Measurements from ENCODE around the gene VEGFD.
"Not testable (repeated sequence)": the region's sequence is repeated elsewhere in the genome, so short reads cannot be mapped to it uniquely, and the experiment has no call there.

VEGFD gene

GRCh38 chrX:15358533-15358932, 25.7 kb downstream of the VEGFD start:
- no peak for DNase-seq

GRCh38 chrX:15356444-15356843, 27.8 kb downstream of the VEGFD start:
- peak; percentile 51 for DNase-seq

GRCh38 chrX:15350329-15350996, 33.8 kb downstream of the VEGFD start:
- DNase-seq: no peak

GRCh38 chrX:15349046-15349445, 35.2 kb downstream of the VEGFD start:
- DNase-seq: peak; percentile 67

- no peak for DNase-seq
These were observed 38.2 kb downstream of the VEGFD start for GRCh38 chrX:15345976-15346375.

- DNase-seq: no peak
These were observed 40.1 kb downstream of the VEGFD start for GRCh38 chrX:15344106-15344505.

GRCh38 chrX:15343075-15343476, 41.1 kb downstream of the VEGFD start:
- DNase-seq: no peak

- no peak for DNase-seq
These were observed 43.3 kb downstream of the VEGFD start for GRCh38 chrX:15340867-15341266.

GRCh38 chrX:15336023-15336413, 48.2 kb downstream of the VEGFD start:
- peak; percentile 84 for DNase-seq

- peak; percentile 96 for DNase-seq
These were observed 48.8 kb downstream of the VEGFD start, which contains the start of gene PIGA for GRCh38 chrX:15335135-15336022. TSS of gene PIGA (minus strand) at chrX:15335523. CDS start at chrX:15331930, 3,593 bp downstream.

- peak; percentile 55 for DNase-seq
These were observed 49.7 kb downstream of the VEGFD start for GRCh38 chrX:15334561-15334960.

- DNase-seq: no peak
These were observed 55.4 kb downstream of the VEGFD start for GRCh38 chrX:15328821-15329220.

- no peak for DNase-seq
These were observed 56.1 kb downstream of the VEGFD start for GRCh38 chrX:15328131-15328530.

- no peak for DNase-seq
These were observed 61.7 kb downstream of the VEGFD start for GRCh38 chrX:15322472-15322871.

- no peak for DNase-seq
These were observed 62.1 kb downstream of the VEGFD start for GRCh38 chrX:15322072-15322471.

GRCh38 chrX:15321447-15321846, 62.8 kb downstream of the VEGFD start:
- peak; percentile 73 for DNase-seq

- DNase-seq: no peak
These were observed 63.9 kb downstream of the VEGFD start for GRCh38 chrX:15320297-15320696.

- no peak for DNase-seq
These were observed 65.1 kb downstream of the VEGFD start for GRCh38 chrX:15319075-15319474.

GRCh38 chrX:15315509-15315908, 68.7 kb downstream of the VEGFD start, which contains the start of gene ASB11:
TSS of gene ASB11 (minus strand) at chrX:15315640. CDS start at chrX:15315605, 35 bp downstream.
- DNase-seq: no peak

GRCh38 chrX:15314472-15314871, 69.7 kb downstream of the VEGFD start:
- DNase-seq: no peak

- DNase-seq: no peak
These were observed 73.1 kb downstream of the VEGFD start for GRCh38 chrX:15311119-15311518.

GRCh38 chrX:15310117-15310516, 74.1 kb downstream of the VEGFD start:
- DNase-seq: no peak

- DNase-seq: not testable (repeated sequence)
These were observed 78.3 kb downstream of the VEGFD start for GRCh38 chrX:15305899-15306298.

GRCh38 chrX:15301924-15302323, 82.3 kb downstream of the VEGFD start:
- DNase-seq: peak; percentile 86
